Ovary (tissue), 9 donors: Measurements from ENCODE around the gene DPH5. TPM values are rescaled to one million over a fixed set of nuclear protein-coding genes. Genes with fewer than 3 reads are reported as not detected.

Experiments used
- DNase-seq, 5 donors: peaks; one replicate each; pipeline ENCODE4 v3.0.0-alpha.2; 2019 to 2020
- H3K27ac ChIP-seq, 2 donors: fragments of 200-600 bp; one replicate each; pipeline versions ENCODE4 v1.5.1 to v1.8.0; 2019 to 2022
- H3K27me3 ChIP-seq: fragments of 200-600 bp; one replicate; pipeline ENCODE4 v1.8.0; 2022
- H3K36me3 ChIP-seq: fragments of 200-600 bp; sonication (generic); one replicate; pipeline ENCODE4 v1.5.1; 2019
- H3K4me1 ChIP-seq: one replicate; pipeline ENCODE4 v1.8.1; 2013; ENCODE audit warnings: mild to moderate bottlenecking, moderate library complexity; ENCODE audit not compliant: insufficient read depth
- H3K4me3 ChIP-seq: fragments of 200-600 bp; sonication (generic); one replicate; pipeline ENCODE4 v1.5.1; 2017
- H3K9me3 ChIP-seq, 2 donors: fragments of 200-600 bp in 1 of 2; sonication (generic) in 1 of 2; one replicate each; pipeline versions ENCODE4 v1.5.1 to v1.8.1; 2013 to 2019; ENCODE audit warnings: mild to moderate bottlenecking in 1 of 2, moderate library complexity in 1 of 2
- CTCF ChIP-seq, 3 donors: fragments of 450-650 bp in 2 of 3; fragments of 200-600 bp in 1 of 3; IDR thresholded peaks; one replicate each; pipeline versions ENCODE4 v1.5.1 to v1.8.0; 2016 to 2022; ENCODE audit warnings: antibody characterized with exemption in 3 of 3, mild to moderate bottlenecking in 1 of 3
- EP300 ChIP-seq: sonication (generic); formaldehyde crosslinking; IDR thresholded peaks from one replicate; pipeline ENCODE4 v1.6.1; 2017; ENCODE audit warnings: antibody characterized with exemption
- POLR2A ChIP-seq: fragments of 450-650 bp; IDR thresholded peaks from one replicate; pipeline ENCODE4 v1.6.1; 2017; ENCODE audit warnings: antibody characterized with exemption, mild to moderate bottlenecking, moderate library complexity
- WGBS, 3 donors: extraction: QIAGEN DNeasy Blood & Tissue Kit in 1 of 3; methylation state at CpG; one replicate each; pipeline versions ENCODE4 v1.1.5 to v1.1.7; 2013 to 2017; 5-methylcytosine and 5-hydroxymethylcytosine counted together
- intact Hi-C, 4 donors: fragments of 100-400 bp; cut with DNase I; formaldehyde crosslinking; loops; one replicate each; pipeline versions ENCODE4 v1.11.0 to v1.15.1; 2022 to 2023
- polyA plus RNA-seq, 2 donors: library from polyadenylated mRNA; stranded (reverse); fragments of 200-250 nt in 1 of 2; fragments of 350-450 nt in 1 of 2; fragmentation: Illumina TruSeq in 1 of 2; extraction: RNeasy Lipid Tissue Mini Kit (QIAGEN cat#74804) in 1 of 2; gene quantifications; one replicate each; pipeline ENCODE4 v1.2.3, GENCODE V29; 2013 to 2014
- total RNA-seq, 7 donors: library from RNA; depleted of rRNA in 2 of 7; stranded (reverse); fragments of >200 nt in 2 of 7; fragmentation: NEBNext Ultra II Directional in 3 of 7; extraction: Animal tissue kit (Norgen Biotek cat#: 25700) in 3 of 7; gene quantifications; one replicate each; pipeline versions ENCODE4 v1.1.0 to v1.2.4, GENCODE V29; 2016 to 2023
- donor health status: DM: no; HTN: no; CAD: no; lungs with moderate emphysema.
- donor health status: DM: no; HTN: no; CAD: no.
- donor health status: Bipolar disorder and iron deficiency.
- donor health status: DM: yes; HTN: yes; CAD: no.
- donor health status: DM: no; HTN: no; CAD: no.
- donor health status: DM: yes; HTN: yes; CAD: no.

Gene DPH5
- total and polyA plus RNA-seq, 9 donors, result 24.0 to 77.2 (median 48.4) TPM

GRCh38 chr1:100979631-100980030 lies 46.0 kb downstream of the DPH5 start:
- H3K36me3 ChIP-seq, result no peaks in the 10 kb centered on the region
- H3K9me3 ChIP-seq, result no peaks in the 10 kb centered on the region
- intact Hi-C loops, result loop anchor here in 1 of 4 donors (10.0 kb wide), 1 partner anchor 65 kb away; no protein-coding TSS in a partner anchor
- no peak overlapping the region for H3K27ac ChIP-seq
- H3K4me1 ChIP-seq, result no peaks in the 10 kb centered on the region
- TF ChIP-seq CTCF (IDR thresholded peaks at IDR 0.05) (no peak), EP300 (no peak), POLR2A (no peak)
- 97 to 100% (median 99%) methylated on average over 2 of the region's 2 CpGs for WGBS, 3 donors
- no peak overlapping the region for H3K4me3 ChIP-seq
- H3K27me3 ChIP-seq, result no peaks in the 10 kb centered on the region
- no peak for DNase-seq

- DNase-seq, result no peak
- TF ChIP-seq EP300 (no peak), POLR2A (no peak), CTCF (IDR thresholded peaks at IDR 0.05) (no peak)
- no peaks in the 10 kb centered on the region for H3K4me1 ChIP-seq
- no peak overlapping the region for H3K4me3 ChIP-seq
- 68 to 85% (median 77%) methylated on average over 1 of the region's 1 CpG for WGBS, 3 donors
- H3K27ac ChIP-seq, result no peak overlapping the region
- no peaks in the 10 kb centered on the region for H3K27me3 ChIP-seq
- no peaks in the 10 kb centered on the region for H3K9me3 ChIP-seq
- intact Hi-C loops, result no loop called here
- H3K36me3 ChIP-seq, result no peaks in the 10 kb centered on the region
These were observed 48.6 kb downstream of the DPH5 start for GRCh38 chr1:100976936-100977335.

GRCh38 chr1:100972185-100972584 lies 53.4 kb downstream of the DPH5 start:
- Histone ChIP-seq H3K27ac (no peak overlapping the region), H3K4me1 (no peaks in the 10 kb centered on the region), H3K9me3 (no peaks in the 10 kb centered on the region), H3K27me3 (no peaks in the 10 kb centered on the region), H3K4me3 (no peak overlapping the region), H3K36me3 (no peaks in the 10 kb centered on the region)
- DNase-seq, result no peak
- 51 to 62% (median 55%) methylated on average over 1 of the region's 1 CpG for WGBS, 3 donors
- no peak for TF ChIP-seq CTCF (IDR thresholded peaks at IDR 0.05)
- no peak for TF ChIP-seq POLR2A
- TF ChIP-seq EP300, result no peak
- intact Hi-C loops, result no loop called here

GRCh38 chr1:100971021-100971420 lies 54.6 kb downstream of the DPH5 start:
- Histone ChIP-seq H3K27me3 (no peaks in the 10 kb centered on the region), H3K4me3 (no peak overlapping the region), H3K4me1 (no peaks in the 10 kb centered on the region), H3K27ac (no peak overlapping the region), H3K36me3 (no peaks in the 10 kb centered on the region), H3K9me3 (no peaks in the 10 kb centered on the region)
- WGBS, 3 donors, result 98 to 100% (median 98%) methylated on average over 1 of the region's 1 CpG
- intact Hi-C loops, result no loop called here
- DNase-seq, result no peak
- no peak for TF ChIP-seq EP300
- no peak for TF ChIP-seq POLR2A
- no peak for TF ChIP-seq CTCF (IDR thresholded peaks at IDR 0.05)
